ENCODE results near the gene FAM124B.

The FAM124B gene

DNA sequence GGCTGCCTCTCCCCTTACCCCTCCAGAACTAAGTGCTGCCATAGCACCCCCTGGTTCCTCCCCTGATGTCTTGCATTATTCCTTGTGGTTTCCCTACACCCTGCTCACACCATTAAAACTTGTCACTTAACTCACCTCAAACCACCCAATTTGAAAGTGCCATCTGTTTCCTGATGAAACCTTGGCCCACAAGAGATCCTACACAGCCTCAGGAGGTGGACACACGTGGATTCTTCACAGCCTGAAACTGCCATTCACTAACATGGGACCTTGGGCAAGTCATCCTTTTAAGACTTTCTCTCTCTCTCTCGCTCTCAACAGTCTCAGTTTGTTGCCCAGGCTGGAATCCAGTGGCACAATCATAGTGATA, 27.5 kb upstream of the FAM124B start:
- no peaks in the 10 kb centered on the region for H3K79me2 ChIP-seq (ENCODE audit: low read length)

DNA sequence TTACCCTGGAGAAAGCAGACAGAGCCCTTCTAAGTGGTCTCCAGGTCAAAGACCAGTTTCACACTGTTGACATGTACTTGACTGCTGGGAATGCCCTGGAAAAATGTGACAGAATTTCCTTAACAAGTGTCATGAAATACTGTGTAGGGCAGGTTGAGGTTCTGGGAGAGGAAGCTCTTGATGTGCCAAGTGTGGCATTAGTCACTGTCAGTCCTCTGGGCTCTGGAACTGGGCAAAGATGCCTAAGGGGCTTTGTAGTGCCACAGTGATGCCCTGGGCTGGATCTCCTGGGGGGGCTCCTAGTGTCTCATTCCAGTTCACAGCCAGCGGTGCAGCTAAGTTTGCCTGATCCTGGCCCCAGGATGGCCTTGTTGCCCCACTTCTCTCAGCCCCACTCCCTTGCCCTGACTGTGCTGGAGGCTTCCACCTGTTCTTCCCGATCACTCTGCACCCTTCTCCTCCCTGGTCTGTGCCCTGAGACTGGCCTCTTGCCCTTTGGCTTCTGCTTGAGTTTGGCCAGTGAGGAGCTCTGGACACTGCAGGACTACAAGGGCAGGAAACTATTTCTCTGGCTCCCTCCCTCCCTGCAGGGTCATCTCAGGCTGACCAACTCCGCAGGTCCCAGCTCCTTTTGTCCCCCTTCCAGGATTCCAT, 27.0 kb upstream of the FAM124B start:
- Histone ChIP-seq H3K4me1 (ENCODE audit: low read length) (no peaks in the 10 kb centered on the region), H3K9me3 (ENCODE audit: insufficient read depth, low read length) (no peaks in the 10 kb centered on the region), H3K4me2 (ENCODE audit: low read length) (no peak overlapping the region), H3K36me3 (replicated peaks; ENCODE audit: low read depth, low read length) (no peaks in the 10 kb centered on the region), H2AFZ (ENCODE audit: low read depth, low read length) (no peak overlapping the region), H3K79me2 (ENCODE audit: low read length) (no peaks in the 10 kb centered on the region), H4K20me1 (ENCODE audit: insufficient read depth, low read length) (no peaks in the 10 kb centered on the region), H3K4me3 (ENCODE audit: low read length) (no peak overlapping the region), H3K27ac (ENCODE audit: low read length) (no peak overlapping the region), H3K27me3 (ENCODE audit: low read depth, low read length) (no peaks in the 10 kb centered on the region), H3K9ac (ENCODE audit: low read length) (no peak overlapping the region)
- TF ChIP-seq, protein P1, sequence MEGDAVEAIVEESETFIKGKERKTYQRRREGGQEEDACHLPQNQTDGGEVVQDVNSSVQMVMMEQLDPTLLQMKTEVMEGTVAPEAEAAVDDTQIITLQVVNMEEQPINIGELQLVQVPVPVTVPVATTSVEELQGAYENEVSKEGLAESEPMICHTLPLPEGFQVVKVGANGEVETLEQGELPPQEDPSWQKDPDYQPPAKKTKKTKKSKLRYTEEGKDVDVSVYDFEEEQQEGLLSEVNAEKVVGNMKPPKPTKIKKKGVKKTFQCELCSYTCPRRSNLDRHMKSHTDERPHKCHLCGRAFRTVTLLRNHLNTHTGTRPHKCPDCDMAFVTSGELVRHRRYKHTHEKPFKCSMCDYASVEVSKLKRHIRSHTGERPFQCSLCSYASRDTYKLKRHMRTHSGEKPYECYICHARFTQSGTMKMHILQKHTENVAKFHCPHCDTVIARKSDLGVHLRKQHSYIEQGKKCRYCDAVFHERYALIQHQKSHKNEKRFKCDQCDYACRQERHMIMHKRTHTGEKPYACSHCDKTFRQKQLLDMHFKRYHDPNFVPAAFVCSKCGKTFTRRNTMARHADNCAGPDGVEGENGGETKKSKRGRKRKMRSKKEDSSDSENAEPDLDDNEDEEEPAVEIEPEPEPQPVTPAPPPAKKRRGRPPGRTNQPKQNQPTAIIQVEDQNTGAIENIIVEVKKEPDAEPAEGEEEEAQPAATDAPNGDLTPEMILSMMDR (IDR thresholded peaks at IDR 0.05; ENCODE audit: low read depth, low read length) = no peak
- TF ChIP-seq EZH2phosphoT487 (IDR thresholded peaks at IDR 0.05; ENCODE audit: low read depth) = no peak

More for the DNA sequence above, 27.5 kb upstream of the FAM124B start:
- Histone ChIP-seq H3K9me3 (ENCODE audit: insufficient read depth, low read length) (no peaks in the 10 kb centered on the region), H3K27me3 (ENCODE audit: low read depth, low read length) (no peaks in the 10 kb centered on the region), H3K4me2 (ENCODE audit: low read length) (no peak overlapping the region), H3K4me1 (ENCODE audit: low read length) (no peaks in the 10 kb centered on the region), H3K27ac (ENCODE audit: low read length) (no peak overlapping the region), H3K9ac (ENCODE audit: low read length) (no peak overlapping the region), H3K36me3 (replicated peaks; ENCODE audit: low read depth, low read length) (no peaks in the 10 kb centered on the region), H2AFZ (ENCODE audit: low read depth, low read length) (no peak overlapping the region), H4K20me1 (ENCODE audit: insufficient read depth, low read length) (no peaks in the 10 kb centered on the region), H3K4me3 (ENCODE audit: low read length) (no peak overlapping the region)
- TF ChIP-seq, protein P1 (IDR thresholded peaks at IDR 0.05; ENCODE audit: low read depth, low read length) = no peak
- TF ChIP-seq EZH2phosphoT487 (IDR thresholded peaks at IDR 0.05; ENCODE audit: low read depth) = no peak

DNA sequence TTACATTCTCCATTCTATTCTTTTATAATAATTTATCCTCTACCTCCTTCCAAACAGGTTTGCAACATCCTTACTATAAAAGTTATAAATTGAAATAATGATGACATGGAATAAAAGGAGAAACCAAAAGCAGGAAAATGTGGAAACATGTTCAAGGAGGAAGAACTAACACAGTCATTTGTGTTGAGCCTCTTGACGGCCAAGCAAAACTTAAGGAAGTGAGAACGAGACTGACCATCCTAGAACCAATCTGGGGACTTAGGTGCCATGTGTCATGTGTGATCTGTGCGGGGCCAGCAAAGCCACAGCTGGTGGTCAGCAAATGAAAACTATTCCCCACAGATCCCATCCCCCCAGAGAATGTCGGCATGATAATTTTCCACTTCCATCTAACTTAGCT, 25.6 kb upstream of the FAM124B start:
- H3K4me2 ChIP-seq (ENCODE audit: low read length) = no peak overlapping the region
- H3K27me3 ChIP-seq (ENCODE audit: low read depth, low read length) = no peaks in the 10 kb centered on the region
- TF ChIP-seq, protein P1 (IDR thresholded peaks at IDR 0.05; ENCODE audit: low read depth, low read length) = no peak
- no peak overlapping the region for H3K9ac ChIP-seq (ENCODE audit: low read length)
- H2AFZ ChIP-seq (ENCODE audit: low read depth, low read length) = no peak overlapping the region
- no peak overlapping the region for H3K4me3 ChIP-seq (ENCODE audit: low read length)
- H3K27ac ChIP-seq (ENCODE audit: low read length) = no peak overlapping the region
- no peaks in the 10 kb centered on the region for H3K79me2 ChIP-seq (ENCODE audit: low read length)
- H3K36me3 ChIP-seq (replicated peaks; ENCODE audit: low read depth, low read length) = no peaks in the 10 kb centered on the region
- H4K20me1 ChIP-seq (ENCODE audit: insufficient read depth, low read length) = no peaks in the 10 kb centered on the region
- H3K9me3 ChIP-seq (ENCODE audit: insufficient read depth, low read length) = no peaks in the 10 kb centered on the region
- H3K4me1 ChIP-seq (ENCODE audit: low read length) = no peaks in the 10 kb centered on the region

DNA sequence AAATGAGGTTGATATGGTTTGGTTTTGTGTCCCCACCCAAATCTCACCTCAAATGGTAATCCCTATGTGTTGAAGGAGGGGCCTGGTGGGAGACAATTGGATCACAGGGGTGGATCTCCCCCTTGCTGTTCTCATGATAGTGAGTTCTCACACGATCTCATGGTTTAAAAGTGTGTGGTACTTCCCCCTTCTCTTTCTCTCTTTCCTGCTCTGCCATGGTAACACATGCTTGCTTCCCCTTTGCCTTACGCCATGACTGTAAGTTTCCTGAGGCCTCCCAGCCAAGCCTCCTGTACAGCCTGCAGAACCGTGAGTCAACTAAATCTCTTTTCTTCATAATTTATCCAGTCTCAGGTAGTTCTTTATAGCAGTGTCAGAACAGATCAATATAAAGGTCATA, 24.7 kb upstream of the FAM124B start:
- Histone ChIP-seq H3K27me3 (ENCODE audit: low read depth, low read length) (no peaks in the 10 kb centered on the region), H3K27ac (ENCODE audit: low read length) (no peak overlapping the region), H3K79me2 (ENCODE audit: low read length) (no peaks in the 10 kb centered on the region), H3K36me3 (replicated peaks; ENCODE audit: low read depth, low read length) (no peaks in the 10 kb centered on the region), H4K20me1 (ENCODE audit: insufficient read depth, low read length) (no peaks in the 10 kb centered on the region), H3K9me3 (ENCODE audit: insufficient read depth, low read length) (no peaks in the 10 kb centered on the region), H2AFZ (ENCODE audit: low read depth, low read length) (no peak overlapping the region), H3K4me1 (ENCODE audit: low read length) (no peaks in the 10 kb centered on the region), H3K9ac (ENCODE audit: low read length) (no peak overlapping the region), H3K4me2 (ENCODE audit: low read length) (no peak overlapping the region), H3K4me3 (ENCODE audit: low read length) (no peak overlapping the region)
- TF ChIP-seq EZH2phosphoT487 (IDR thresholded peaks at IDR 0.05; ENCODE audit: low read depth) = no peak
- TF ChIP-seq, protein P1 (IDR thresholded peaks at IDR 0.05; ENCODE audit: low read depth, low read length) = no peak

All from OCI-LY3 (cell line).